BLaER1 (cell line): ENCODE measurements around the gene RHOJ.
"Not testable (repeated sequence)": the region's sequence is repeated elsewhere in the genome, so short reads cannot be mapped to it uniquely, and the experiment has no call there.

Experiments used
- H3K27ac ChIP-seq: shearing (Covaris generic); formaldehyde crosslinking; 2 replicates; pipeline ENCODE4 v1.8.1; 2022
- H3K27me3 ChIP-seq: shearing (Covaris generic); formaldehyde crosslinking; 2 replicates; pipeline ENCODE4 v1.8.1; 2022
- H3K36me3 ChIP-seq: shearing (Covaris generic); formaldehyde crosslinking; 2 replicates; pipeline ENCODE4 v1.8.1; 2022
- H3K4me1 ChIP-seq: shearing (Covaris generic); formaldehyde crosslinking; 2 replicates; pipeline ENCODE4 v1.8.1; 2022
- H3K4me2 ChIP-seq: shearing (Covaris generic); formaldehyde crosslinking; 2 replicates; pipeline ENCODE4 v1.8.1; 2022
- H3K4me3 ChIP-seq: shearing (Covaris generic); formaldehyde crosslinking; 2 replicates; pipeline ENCODE4 v1.8.1; 2022
- H3K9ac ChIP-seq: shearing (Covaris generic); formaldehyde crosslinking; 2 replicates; pipeline ENCODE4 v1.8.1; 2022
- H3K9me3 ChIP-seq: shearing (Covaris generic); formaldehyde crosslinking; 2 replicates; pipeline ENCODE4 v1.8.1; 2022
- H4K20me1 ChIP-seq: shearing (Covaris generic); formaldehyde crosslinking; 2 replicates; pipeline ENCODE4 v1.8.1; 2022
- Cebpa-rat ChIP-seq: shearing (Covaris generic); IDR thresholded peaks from 2 replicates; pipeline ENCODE4 v1.8.1; 2022

RHOJ gene

DNA sequence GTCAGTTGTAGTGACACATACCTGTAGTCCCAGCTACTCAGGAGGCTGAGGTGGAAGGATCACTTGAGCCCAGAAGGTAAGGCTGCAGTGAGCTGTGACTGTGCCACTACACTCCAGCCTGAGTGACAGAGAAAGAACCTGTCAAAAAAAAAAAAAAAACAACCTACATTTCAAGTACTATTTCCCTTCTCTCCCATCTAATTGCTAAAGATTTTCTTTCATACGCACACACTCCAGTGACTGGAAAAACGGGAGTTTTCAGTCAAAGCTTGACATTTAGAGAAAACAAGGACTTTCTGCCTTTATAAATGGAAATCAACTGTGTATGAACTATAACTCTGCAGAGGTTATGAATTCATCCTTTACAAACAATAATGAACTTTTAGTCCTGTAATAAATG is 88.6 kb downstream of the RHOJ start:
- no peaks in the 10 kb centered on the region for H3K27me3 ChIP-seq
- H4K20me1 ChIP-seq: no peaks in the 10 kb centered on the region
- no peaks in the 10 kb centered on the region for H3K9me3 ChIP-seq
- no peak overlapping the region for H3K27ac ChIP-seq
- no peak overlapping the region for H3K4me3 ChIP-seq
- H3K9ac ChIP-seq: no peak overlapping the region
- peaks cover 39% of the 10 kb centered on the region for H3K4me1 ChIP-seq
- no peak for TF ChIP-seq Cebpa-rat
- H3K36me3 ChIP-seq: no peaks in the 10 kb centered on the region
- peak overlapping the region; percentile 36; the same call in 1 of the 2 replicates for H3K4me2 ChIP-seq

DNA sequence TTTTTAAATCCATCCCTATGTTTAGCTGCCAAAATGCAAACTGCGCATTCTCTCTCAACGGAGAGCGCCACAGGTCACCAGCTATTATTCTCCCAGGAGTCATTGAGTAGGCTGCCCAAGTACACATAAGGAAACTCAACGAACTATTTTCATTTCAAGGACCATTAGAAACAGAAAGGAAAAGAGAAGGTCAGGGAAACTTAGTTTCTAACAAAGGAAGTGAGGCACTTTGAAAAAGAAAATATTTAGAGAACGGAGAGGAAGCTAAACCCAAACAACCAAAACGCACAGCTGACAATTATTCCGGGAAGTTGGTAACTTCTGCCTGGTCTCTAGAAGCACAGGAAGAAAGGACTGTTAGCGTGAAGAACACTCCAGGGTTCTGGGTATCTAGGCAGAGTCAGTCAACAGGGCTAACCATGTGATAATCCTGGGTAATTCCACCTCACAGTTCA is 91.0 kb downstream of the RHOJ start:
- no peak for TF ChIP-seq Cebpa-rat
- Histone ChIP-seq H3K27me3 (no peaks in the 10 kb centered on the region), H3K4me3 (no peak overlapping the region), H3K9ac (no peak overlapping the region), H3K9me3 (no peaks in the 10 kb centered on the region), H3K4me1 (peaks cover 54% of the 10 kb centered on the region), H3K4me2 (peak overlapping the region; percentile 56), H3K36me3 (no peaks in the 10 kb centered on the region), H4K20me1 (no peaks in the 10 kb centered on the region), H3K27ac (peak overlapping the region; percentile 29)

DNA sequence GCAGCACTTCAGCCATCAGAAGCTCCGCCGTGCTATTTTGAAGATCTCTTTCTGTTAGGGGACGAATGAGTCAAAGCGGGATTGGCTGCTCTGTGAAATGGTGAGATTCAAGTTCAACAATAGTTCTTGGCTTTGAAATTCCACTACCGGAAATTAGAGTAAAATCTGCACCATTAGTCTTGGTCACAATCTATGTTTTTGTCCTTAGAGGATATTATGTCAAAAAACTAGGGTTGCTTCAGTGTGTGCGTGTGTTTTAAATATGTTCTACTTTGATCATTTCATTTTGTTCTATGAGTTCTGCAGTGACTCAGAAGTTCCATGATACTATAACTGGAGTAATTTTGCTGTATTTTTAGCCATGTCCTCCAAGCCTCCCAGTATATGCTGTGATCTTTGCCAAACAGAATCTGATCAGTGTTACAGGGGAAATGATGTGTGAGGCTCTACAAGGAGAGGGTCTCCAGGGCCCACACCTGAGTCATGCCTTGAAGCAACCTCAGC is 91.9 kb downstream of the RHOJ start:
- no peaks in the 10 kb centered on the region for H3K27me3 ChIP-seq
- peaks cover 54% of the 10 kb centered on the region for H3K4me1 ChIP-seq
- H3K27ac ChIP-seq: 0 out of 2 replicates have a peak overlapping the region, but pooled peaks have one; percentile 29
- H3K4me3 ChIP-seq: no peak overlapping the region
- no peaks in the 10 kb centered on the region for H4K20me1 ChIP-seq
- H3K9ac ChIP-seq: no peak overlapping the region
- TF ChIP-seq Cebpa-rat: no peak
- no peaks in the 10 kb centered on the region for H3K36me3 ChIP-seq
- peak overlapping the region; percentile 56 for H3K4me2 ChIP-seq
- H3K9me3 ChIP-seq: no peaks in the 10 kb centered on the region

- no peaks in the 10 kb centered on the region for H3K36me3 ChIP-seq
- H3K9me3 ChIP-seq: no peaks in the 10 kb centered on the region
- TF ChIP-seq Cebpa-rat: no peak
- no peak overlapping the region for H3K4me3 ChIP-seq
- no peak overlapping the region for H3K9ac ChIP-seq
- no peak overlapping the region for H3K4me2 ChIP-seq
- no peak overlapping the region for H3K27ac ChIP-seq
- H3K4me1 ChIP-seq: peaks cover 54% of the 10 kb centered on the region
- no peaks in the 10 kb centered on the region for H3K27me3 ChIP-seq
- H4K20me1 ChIP-seq: no peaks in the 10 kb centered on the region
Measured at GRCh38 chr14:63297372-63298063, 93.3 kb downstream of the RHOJ start.

DNA sequence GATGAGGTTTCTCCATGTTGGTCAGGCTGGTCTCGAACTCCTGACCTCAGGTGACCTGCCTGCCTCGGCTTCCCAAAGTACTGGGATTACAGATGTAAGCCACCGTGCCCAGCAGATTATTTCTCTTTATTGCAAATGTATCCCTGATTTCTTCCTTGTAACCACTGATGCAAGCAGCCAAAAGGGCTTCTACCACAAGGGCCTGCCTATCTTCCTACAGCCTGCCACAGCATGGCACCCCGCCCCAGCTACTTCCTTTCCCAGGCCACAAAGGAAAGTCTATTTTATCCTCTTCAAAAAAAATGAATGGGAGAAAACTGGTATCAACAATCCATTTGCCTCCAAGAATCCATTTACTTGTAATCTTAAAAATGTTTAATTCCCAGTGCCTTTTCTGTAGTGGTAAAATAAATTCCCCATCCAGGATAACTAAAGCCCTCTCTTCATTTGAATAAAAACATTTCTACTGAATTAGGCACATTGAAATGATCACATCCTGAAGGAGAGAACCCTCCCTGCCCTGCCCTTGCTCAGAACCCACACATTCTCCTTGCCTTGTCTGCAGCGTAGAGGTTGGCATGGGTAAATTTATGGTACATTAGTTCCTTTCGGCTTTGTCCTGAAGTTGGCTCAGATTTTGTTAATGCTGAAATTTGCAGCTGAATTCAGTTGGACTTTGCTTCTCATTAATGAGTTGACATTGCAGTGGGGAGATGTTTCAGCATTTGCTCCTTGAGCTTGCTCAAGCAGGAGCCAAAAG is 95.3 kb downstream of the RHOJ start:
- Histone ChIP-seq H4K20me1 (no peaks in the 10 kb centered on the region), H3K9me3 (no peaks in the 10 kb centered on the region), H3K27ac (no peak overlapping the region), H3K27me3 (no peaks in the 10 kb centered on the region), H3K9ac (no peak overlapping the region), H3K36me3 (no peaks in the 10 kb centered on the region), H3K4me3 (no peak overlapping the region), H3K4me1 (peaks cover 38% of the 10 kb centered on the region), H3K4me2 (peak overlapping the region; percentile 56)
- TF ChIP-seq Cebpa-rat: no peak

DNA sequence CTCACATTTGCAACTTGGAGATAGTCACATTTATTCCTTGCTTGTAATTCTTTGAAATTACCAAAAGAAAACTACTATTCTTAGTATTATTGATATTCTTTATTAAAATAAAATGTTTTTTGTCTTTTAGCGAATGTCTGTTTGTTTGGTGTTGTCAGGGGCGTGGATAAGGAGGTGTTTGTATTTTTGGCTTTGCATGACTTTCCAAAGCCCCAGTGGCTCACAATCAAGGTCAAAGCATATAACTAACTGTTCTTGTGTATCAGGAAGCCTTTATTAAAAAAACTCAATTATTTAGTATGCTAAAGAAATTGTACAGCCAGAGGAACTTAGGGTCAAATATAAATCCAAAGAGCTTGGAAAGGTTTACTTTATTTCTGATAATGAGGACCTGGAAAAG is 96.6 kb downstream of the RHOJ start:
- no peak overlapping the region for H3K9ac ChIP-seq
- no peak for TF ChIP-seq Cebpa-rat
- no peaks in the 10 kb centered on the region for H4K20me1 ChIP-seq
- H3K9me3 ChIP-seq: no peaks in the 10 kb centered on the region
- H3K36me3 ChIP-seq: no peaks in the 10 kb centered on the region
- no peak overlapping the region for H3K4me2 ChIP-seq
- H3K27me3 ChIP-seq: no peaks in the 10 kb centered on the region
- H3K4me3 ChIP-seq: no peak overlapping the region
- no peak overlapping the region for H3K27ac ChIP-seq
- H3K4me1 ChIP-seq: peaks cover 25% of the 10 kb centered on the region

GRCh38 chr14:63301891-63302534 is 97.8 kb downstream of the RHOJ start:
- H3K27ac ChIP-seq: no peak overlapping the region
- H3K4me1 ChIP-seq: peaks cover 15% of the 10 kb centered on the region
- no peak overlapping the region for H3K4me2 ChIP-seq
- no peaks in the 10 kb centered on the region for H4K20me1 ChIP-seq
- H3K9ac ChIP-seq: no peak overlapping the region
- TF ChIP-seq Cebpa-rat: no peak
- no peaks in the 10 kb centered on the region for H3K27me3 ChIP-seq
- no peaks in the 10 kb centered on the region for H3K9me3 ChIP-seq
- no peaks in the 10 kb centered on the region for H3K36me3 ChIP-seq
- H3K4me3 ChIP-seq: no peak overlapping the region

DNA sequence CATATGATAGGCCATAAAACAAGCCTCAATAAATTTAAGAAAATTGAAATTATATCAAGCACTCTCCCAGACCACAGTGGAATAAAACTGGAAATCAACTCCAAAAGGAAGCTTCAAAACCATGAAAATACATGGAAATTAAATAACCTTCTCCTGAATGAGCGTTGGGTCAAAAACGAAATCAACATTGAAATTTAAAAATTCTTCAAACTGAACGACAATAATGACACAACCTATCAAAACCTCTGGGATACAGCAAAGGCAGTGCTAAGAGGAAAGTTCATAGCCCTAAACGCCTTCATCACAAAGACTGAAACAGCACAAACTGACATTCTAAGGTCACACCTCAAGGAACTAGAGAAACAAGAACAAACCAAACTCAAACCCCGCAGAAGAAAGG is 100.2 kb downstream of the RHOJ start:
- not testable (repeated sequence) for H3K27me3 ChIP-seq, H4K20me1 ChIP-seq, H3K9me3 ChIP-seq, H3K9ac ChIP-seq, H3K4me2 ChIP-seq, H3K4me3 ChIP-seq, H3K4me1 ChIP-seq, H3K27ac ChIP-seq, H3K36me3 ChIP-seq

GRCh38 chr14:63308723-63309317 is 104.6 kb downstream of the RHOJ start:
- Histone ChIP-seq H4K20me1 (no peaks in the 10 kb centered on the region), H3K27me3 (no peaks in the 10 kb centered on the region), H3K4me3 (no peak overlapping the region), H3K36me3 (no peaks in the 10 kb centered on the region), H3K9ac (no peak overlapping the region), H3K4me1 (no peaks in the 10 kb centered on the region), H3K27ac (no peak overlapping the region), H3K4me2 (no peak overlapping the region), H3K9me3 (no peaks in the 10 kb centered on the region)
- TF ChIP-seq Cebpa-rat: no peak
